DMS114 treated with DMSO at 0.1 percent for 48 hours (cell line): ENCODE data around the gene HDAC4.

Experiments
- DNase-seq: peaks from one replicate; lab custom pipeline; 2025; ENCODE audit not compliant: unreplicated experiment; lab: John Stamatoyannopoulos, UW

HDAC4 gene

GRCh38 chr2:239162141-239162821 lies 238.5 kb downstream of the HDAC4 start:
- DNase-seq = no peak

GRCh38 chr2:239161711-239162140 lies 239.1 kb downstream of the HDAC4 start:
- DNase-seq = no peak

GRCh38 chr2:239160226-239161143 lies 240.3 kb downstream of the HDAC4 start:
- DNase-seq = no peak

GRCh38 chr2:239159476-239159911 lies 241.3 kb downstream of the HDAC4 start:
- no peak for DNase-seq

GRCh38 chr2:239158641-239159475 lies 242.0 kb downstream of the HDAC4 start:
- DNase-seq = no peak

GRCh38 chr2:239157771-239158170 lies 243.0 kb downstream of the HDAC4 start:
- DNase-seq = no peak

- no peak for DNase-seq
These were observed 243.6 kb downstream of the HDAC4 start for GRCh38 chr2:239157269-239157668.

GRCh38 chr2:239156516-239157265 lies 244.1 kb downstream of the HDAC4 start:
- no peak for DNase-seq

- no peak for DNase-seq
These were observed 244.9 kb downstream of the HDAC4 start for GRCh38 chr2:239155806-239156480.

GRCh38 chr2:239154971-239155805 lies 245.6 kb downstream of the HDAC4 start:
- no peak for DNase-seq

- no peak for DNase-seq
These were observed 246.8 kb downstream of the HDAC4 start for GRCh38 chr2:239153806-239154591.

- no peak for DNase-seq
These were observed 247.9 kb downstream of the HDAC4 start for GRCh38 chr2:239152916-239153305.

- no peak for DNase-seq
These were observed 248.4 kb downstream of the HDAC4 start for GRCh38 chr2:239152239-239152915.

GRCh38 chr2:239151201-239152131 lies 249.4 kb downstream of the HDAC4 start:
- DNase-seq = no peak

GRCh38 chr2:239150125-239151011 lies 250.5 kb downstream of the HDAC4 start:
- no peak for DNase-seq

GRCh38 chr2:239149501-239149900 lies 251.3 kb downstream of the HDAC4 start:
- no peak for DNase-seq
